ENCODE measurements around the gene SH3RF3.
A peak's percentile ranks its signal among the peaks of the same experiment; 100 is the strongest.

SH3RF3 gene

GRCh38 chr2:109141006-109141600, 12.1 kb downstream of the SH3RF3 start:
- DNase-seq, result no peak

GRCh38 chr2:109141727-109142283, 12.8 kb downstream of the SH3RF3 start:
- DNase-seq, result no peak

GRCh38 chr2:109142416-109143210, 13.6 kb downstream of the SH3RF3 start:
- DNase-seq, result no peak

- DNase-seq, result peak; percentile 57 to 59
These were observed 14.5 kb downstream of the SH3RF3 start for GRCh38 chr2:109143214-109144187.

GRCh38 chr2:109144271-109144670, 15.3 kb downstream of the SH3RF3 start:
- peak in 1 of 2 experiments; percentile 8 for DNase-seq

GRCh38 chr2:109144721-109145120, 15.7 kb downstream of the SH3RF3 start:
- DNase-seq, result no peak

- DNase-seq, result no peak
These were observed 16.3 kb downstream of the SH3RF3 start for GRCh38 chr2:109145286-109145685.

GRCh38 chr2:109147405-109147804, 18.4 kb downstream of the SH3RF3 start:
- DNase-seq, result no peak

GRCh38 chr2:109148117-109148746, 19.2 kb downstream of the SH3RF3 start:
- no peak for DNase-seq

- no peak for DNase-seq
These were observed 20.1 kb downstream of the SH3RF3 start for GRCh38 chr2:109148991-109149645.

- DNase-seq, result no peak
These were observed 21.6 kb downstream of the SH3RF3 start for GRCh38 chr2:109150559-109150958.

GRCh38 chr2:109151519-109151918, 22.5 kb downstream of the SH3RF3 start:
- DNase-seq, result no peak

GRCh38 chr2:109153005-109153784, 24.2 kb downstream of the SH3RF3 start:
- no peak for DNase-seq

- DNase-seq, result no peak
These were observed 24.8 kb downstream of the SH3RF3 start for GRCh38 chr2:109153807-109154206.

- DNase-seq, result no peak
These were observed 25.2 kb downstream of the SH3RF3 start for GRCh38 chr2:109154226-109154625.

- no peak for DNase-seq
These were observed 26.8 kb downstream of the SH3RF3 start for GRCh38 chr2:109155553-109156451.

GRCh38 chr2:109157563-109158105, 28.6 kb downstream of the SH3RF3 start:
- no peak for DNase-seq

GRCh38 chr2:109158237-109158636, 29.2 kb downstream of the SH3RF3 start:
- no peak for DNase-seq

GRCh38 chr2:109159096-109159495, 30.1 kb downstream of the SH3RF3 start:
- no peak for DNase-seq

Measured in activated CD4-positive, alpha-beta T cell treated with anti-CD3 and anti-CD28 coated beads, Interleukin-2, amount 50 U/mL, for 4 hours (primary cell).